BJ (cell line): ENCODE data around the gene FEV. TPM values are rescaled to one million over a fixed set of nuclear protein-coding genes. Genes with fewer than 3 reads are reported as not detected.

Experiments
- CTCF ChIA-PET: fragments of 350-600 bp; formaldehyde crosslinking; extraction: SDS; loops from one replicate; lab custom pipeline; 2021; ENCODE audit warnings: antibody characterized with exemption, inconsistent platforms; lab: Yijun Ruan, JAX
- POLR2A ChIA-PET: fragments of 300-600 bp; sonication (Branson Sonifier 250); formaldehyde crosslinking; extraction: SDS; loops from one replicate; lab custom pipeline; 2021; ENCODE audit warnings: antibody characterized with exemption; lab: Charles Lee
- DNase-seq: peaks from one replicate; pipeline ENCODE4 v3.0.0-alpha.2; 2011; ENCODE audit warnings: low read depth
- H3K27me3 ChIP-seq: 2 replicates; pipeline ENCODE4 v1.6.0; 2011; ENCODE audit warnings: low read length; ENCODE audit not compliant: control insufficient read depth, insufficient read depth
- H3K36me3 ChIP-seq: 2 replicates; pipeline ENCODE4 v1.5.1; 2011; ENCODE audit warnings: low read length; ENCODE audit not compliant: control insufficient read depth, insufficient read depth
- H3K4me3 ChIP-seq: 2 replicates; pipeline ENCODE4 v1.5.1; 2011; ENCODE audit warnings: low read depth, mild to moderate bottlenecking, control low read depth, low read length
- polyA plus RNA-seq: library from polyadenylated mRNA; depleted of rRNA; stranded (reverse); fragments of >200 nt; gene quantifications from 2 replicates; pipeline ENCODE4 v1.2.3, GENCODE V29; 2011
- TF ChIP-seq, protein P1 (sequence below): IDR thresholded peaks from 2 replicates; pipeline ENCODE4 v1.5.1; 2011; ENCODE audit warnings: low read depth, mild to moderate bottlenecking, control low read depth, inconsistent platforms, low read length, moderate library complexity; ENCODE audit not compliant: insufficient read depth

FEV gene
- polyA plus RNA-seq, 1 experiment = not detected

DNA sequence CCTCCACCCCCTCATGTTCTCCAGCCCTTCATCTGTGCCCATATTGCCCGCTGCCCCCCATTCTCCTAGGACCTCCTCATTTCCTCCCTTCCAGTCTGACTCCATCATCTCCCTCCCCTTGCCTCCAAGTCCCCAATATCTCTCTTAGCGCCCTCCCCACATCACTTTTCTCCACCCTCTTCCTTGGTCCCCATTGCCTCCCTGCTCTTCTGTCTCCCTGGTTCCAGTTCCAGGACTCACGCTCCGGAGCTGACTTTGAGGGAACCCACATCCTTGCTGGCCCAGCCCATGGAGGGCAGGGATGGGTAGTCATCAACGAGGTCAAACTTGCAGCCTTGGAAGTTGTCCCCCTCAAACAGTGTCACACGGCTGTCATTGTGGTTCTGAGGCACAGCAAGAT, 5.6 kb upstream of the FEV start:
- POLR2A ChIA-PET = interaction anchor here (0.6 kb wide), 1 partner anchor 130 kb away, joined by 6 read pairs; no protein-coding TSS in a partner anchor
- DNase-seq = no peak
- Histone ChIP-seq H3K4me3 (no peak overlapping the region), H3K36me3 (no peaks in the 10 kb centered on the region), H3K27me3 (peaks cover 76% of the 10 kb centered on the region)
- TF ChIP-seq, protein P1, sequence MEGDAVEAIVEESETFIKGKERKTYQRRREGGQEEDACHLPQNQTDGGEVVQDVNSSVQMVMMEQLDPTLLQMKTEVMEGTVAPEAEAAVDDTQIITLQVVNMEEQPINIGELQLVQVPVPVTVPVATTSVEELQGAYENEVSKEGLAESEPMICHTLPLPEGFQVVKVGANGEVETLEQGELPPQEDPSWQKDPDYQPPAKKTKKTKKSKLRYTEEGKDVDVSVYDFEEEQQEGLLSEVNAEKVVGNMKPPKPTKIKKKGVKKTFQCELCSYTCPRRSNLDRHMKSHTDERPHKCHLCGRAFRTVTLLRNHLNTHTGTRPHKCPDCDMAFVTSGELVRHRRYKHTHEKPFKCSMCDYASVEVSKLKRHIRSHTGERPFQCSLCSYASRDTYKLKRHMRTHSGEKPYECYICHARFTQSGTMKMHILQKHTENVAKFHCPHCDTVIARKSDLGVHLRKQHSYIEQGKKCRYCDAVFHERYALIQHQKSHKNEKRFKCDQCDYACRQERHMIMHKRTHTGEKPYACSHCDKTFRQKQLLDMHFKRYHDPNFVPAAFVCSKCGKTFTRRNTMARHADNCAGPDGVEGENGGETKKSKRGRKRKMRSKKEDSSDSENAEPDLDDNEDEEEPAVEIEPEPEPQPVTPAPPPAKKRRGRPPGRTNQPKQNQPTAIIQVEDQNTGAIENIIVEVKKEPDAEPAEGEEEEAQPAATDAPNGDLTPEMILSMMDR = no peak
- CTCF ChIA-PET = interaction anchor here (1.1 to 2.5 kb wide), 3 partner anchors 10 to 15 kb away, joined by 3 to 14 read pairs (median 4); no protein-coding TSS in a partner anchor

GRCh38 chr2:218990052-218990451, 5.1 kb upstream of the FEV start:
- POLR2A ChIA-PET = interaction anchor here (0.6 kb wide), 1 partner anchor 129 kb away, joined by 6 read pairs; no protein-coding TSS in a partner anchor
- Histone ChIP-seq H3K36me3 (no peaks in the 10 kb centered on the region), H3K4me3 (no peak overlapping the region), H3K27me3 (peaks cover 74% of the 10 kb centered on the region)
- CTCF ChIA-PET = interaction anchor here (1.0 to 1.4 kb wide), 2 partner anchors 10 to 14 kb away, joined by 4 to 6 read pairs; no protein-coding TSS in a partner anchor
- DNase-seq = no peak
- TF ChIP-seq, protein P1 = no peak

DNA sequence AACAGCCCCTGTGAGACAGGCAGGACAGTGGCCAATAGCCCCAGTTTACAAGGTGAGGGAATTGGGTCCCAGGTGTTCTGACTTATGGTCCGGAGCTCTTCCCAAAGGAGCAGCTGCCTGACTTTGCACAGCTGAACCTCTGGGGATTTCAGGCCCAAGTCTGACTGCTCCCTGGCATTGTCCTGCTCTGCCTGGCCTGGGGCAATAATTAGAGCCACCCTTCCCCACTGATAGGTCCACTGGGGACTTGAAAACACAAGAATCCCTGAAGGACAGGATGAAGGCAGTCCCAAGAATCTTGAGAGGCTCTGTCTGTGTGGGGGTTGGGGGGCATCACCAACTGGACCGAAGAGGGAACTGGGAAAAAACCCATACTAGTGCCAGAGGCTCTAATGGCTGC, 3.7 kb upstream of the FEV start:
- peaks cover 72% of the 10 kb centered on the region for H3K27me3 ChIP-seq
- TF ChIP-seq, protein P1 = no peak
- no peak for DNase-seq
- no peak overlapping the region for H3K4me3 ChIP-seq
- no peaks in the 10 kb centered on the region for H3K36me3 ChIP-seq
- POLR2A ChIA-PET = no interaction called here
- CTCF ChIA-PET = interaction anchor here (1.0 to 2.2 kb wide), 3 partner anchors 9 to 41 kb away, joined by 3 to 8 read pairs (median 5); no protein-coding TSS in a partner anchor

DNA sequence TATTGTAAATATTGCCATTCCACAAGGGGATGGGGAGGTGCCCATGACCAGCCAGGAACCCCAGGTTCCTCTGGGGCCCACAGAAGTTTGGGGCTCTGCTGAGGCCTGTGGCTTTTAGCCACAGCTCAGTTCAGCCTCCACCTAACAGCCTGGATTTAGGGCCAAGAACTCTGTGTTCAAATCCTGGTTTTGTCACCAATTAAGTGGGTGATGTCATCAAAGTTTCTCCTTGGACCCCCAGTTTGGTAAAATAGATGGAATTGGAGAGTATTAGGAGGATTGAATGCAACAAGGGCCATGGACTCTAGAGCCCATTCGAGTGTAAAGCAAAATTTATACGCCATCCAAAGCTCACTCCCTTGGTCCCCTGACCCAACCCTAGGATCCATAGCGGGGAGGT, 3.2 kb upstream of the FEV start:
- ChIA-PET CTCF (interaction anchor here (1.0 to 2.2 kb wide), 3 partner anchors 8 to 42 kb away, joined by 3 to 8 read pairs (median 5); no protein-coding TSS in a partner anchor), POLR2A (no interaction called here)
- peaks cover 75% of the 10 kb centered on the region for H3K27me3 ChIP-seq
- no peak overlapping the region for H3K4me3 ChIP-seq
- TF ChIP-seq, protein P1 = no peak
- no peak for DNase-seq
- H3K36me3 ChIP-seq = no peaks in the 10 kb centered on the region

DNA sequence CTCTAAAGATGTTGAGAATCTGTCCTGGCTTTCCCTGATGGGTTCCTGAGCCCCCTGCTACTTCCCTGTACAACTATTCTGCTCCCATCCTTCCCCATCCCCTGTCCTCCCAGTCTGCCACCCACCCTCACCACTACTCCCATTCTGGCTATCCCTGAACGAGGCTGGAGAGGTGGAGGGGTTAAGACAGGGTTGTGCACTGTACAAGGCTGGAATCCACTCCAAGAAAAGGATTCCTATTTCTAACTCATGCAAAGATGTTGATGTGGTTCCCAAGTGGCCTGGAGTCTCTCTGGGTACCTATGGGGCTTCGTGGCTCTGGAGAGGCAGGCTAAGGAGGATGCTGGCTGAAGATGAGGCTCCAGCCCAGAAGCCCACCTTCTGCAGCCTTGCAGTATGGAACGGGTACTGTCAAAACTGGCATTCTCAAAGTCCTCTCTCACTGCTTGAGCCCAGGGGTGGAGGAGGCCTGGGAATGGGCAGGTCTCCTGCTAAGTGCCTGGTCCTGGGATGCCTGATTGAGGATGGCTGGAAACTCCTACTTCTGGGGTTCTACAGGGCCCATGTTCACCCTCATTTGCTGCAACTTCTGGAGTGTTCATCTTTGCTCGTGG, 1.3 kb upstream of the FEV start:
- H3K27me3 ChIP-seq = peaks cover 75% of the 10 kb centered on the region

More for the DNA sequence above, 1.3 kb upstream of the FEV start:
- TF ChIP-seq, protein P1 = no peak
- no peaks in the 10 kb centered on the region for H3K36me3 ChIP-seq
- no peak overlapping the region for H3K4me3 ChIP-seq
- DNase-seq = no peak
- ChIA-PET CTCF (no interaction called here), POLR2A (no interaction called here)
